Left lung (tissue), 10 donors: ENCODE results near the gene LIMA1. TPM values are rescaled to one million over a fixed set of nuclear protein-coding genes. Genes with fewer than 3 reads are reported as not detected.
A peak's percentile ranks its signal among the peaks of the same experiment; 100 is the strongest.
"Not testable (repeated sequence)": the region's sequence is repeated elsewhere in the genome, so short reads cannot be mapped to it uniquely, and the experiment has no call there.

ENCODE experiments used
- ATAC-seq: fragments of 200-7000 bp; cut with Tn5 transposase; one replicate; pipeline ENCODE4 v1.9.1; 2020; ENCODE audit warnings: moderate library complexity
- DNase-seq, 4 donors: peaks; one replicate each; pipeline ENCODE4 v3.0.0-alpha.2; 2013 to 2020
- H3K27ac ChIP-seq, 2 donors: fragments of 200-600 bp; sonication (generic) in 1 of 2; one replicate each; pipeline versions ENCODE4 v1.5.0 to v1.8.0; 2020 to 2021
- H3K27me3 ChIP-seq, 2 donors: fragments of 200-600 bp; sonication (generic) in 1 of 2; one replicate each; pipeline versions ENCODE4 v1.5.0 to v1.8.0; 2020 to 2021
- H3K36me3 ChIP-seq, 2 donors: fragments of 200-600 bp; sonication (generic) in 1 of 2; one replicate each; pipeline versions ENCODE4 v1.5.0 to v1.8.0; 2020 to 2021
- H3K4me1 ChIP-seq, 2 donors: fragments of 200-600 bp; one replicate each; pipeline ENCODE4 v1.8.0; 2021
- H3K4me3 ChIP-seq, 2 donors: fragments of 200-600 bp; sonication (generic) in 1 of 2; one replicate each; pipeline versions ENCODE4 v1.5.0 to v1.8.0; 2020 to 2021; ENCODE audit warnings: mild to moderate bottlenecking in 1 of 2
- H3K9me3 ChIP-seq, 2 donors: fragments of 200-600 bp; sonication (generic) in 1 of 2; one replicate each; pipeline versions ENCODE4 v1.5.0 to v1.8.0; 2020 to 2021
- intact Hi-C, 2 donors: fragments of 100-400 bp; cut with DNase I; formaldehyde crosslinking; loops; one replicate each; pipeline versions ENCODE4 v1.11.2 to v1.14.2; 2022
- polyA plus RNA-seq, 6 donors: library from polyadenylated mRNA; unstranded; fragments of 120-200 nt; gene quantifications; one replicate each; pipeline ENCODE4 v1.2.1, GENCODE V29; 2013; ENCODE audit not compliant: insufficient read length in 6 of 6
- total RNA-seq, 2 donors: library from RNA; stranded (reverse); fragmentation: NEBNext Ultra II Directional; extraction: Animal tissue kit (Norgen Biotek cat#: 25700); gene quantifications; one replicate each; pipeline ENCODE4 v1.2.1, GENCODE V29; 2021
- TF ChIP-seq, protein P1 (sequence below), 2 donors: fragments of 200-600 bp; sonication (generic) in 1 of 2; IDR thresholded peaks; one replicate each; pipeline versions ENCODE4 v1.5.0 to v1.8.0; 2021; ENCODE audit warnings: antibody characterized with exemption in 2 of 2
- donor health status: DM: no; HTN: yes; CAD: no.
- donor health status: DM: no; HTN: no; CAD: no.

The LIMA1 gene
- total and polyA plus RNA-seq, 8 donors, result 71.9 to 91.0 (median 81.9) TPM

DNA sequence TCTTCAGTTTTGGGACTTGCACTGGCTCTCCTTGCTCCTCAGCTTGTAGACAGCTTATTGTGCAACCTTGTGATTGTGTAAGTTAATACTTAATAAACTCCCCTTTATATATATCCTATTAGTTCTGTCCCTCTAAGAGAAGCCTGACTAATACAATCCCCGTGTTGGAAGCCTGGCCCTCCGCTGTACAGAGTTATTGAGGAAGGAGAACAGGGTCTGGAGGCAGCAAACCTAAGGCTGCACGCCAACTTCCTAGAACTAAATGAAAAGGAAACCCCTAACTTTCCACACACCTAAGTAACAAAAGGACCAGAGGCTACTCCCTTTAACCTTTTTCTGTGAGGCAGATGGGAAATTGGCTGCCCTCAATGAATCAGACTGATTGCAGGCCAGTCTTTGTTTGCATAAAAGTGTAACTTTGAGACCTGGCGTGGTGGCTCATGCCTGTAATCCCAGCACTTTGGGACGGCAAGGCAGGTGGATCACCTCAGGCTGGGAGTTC lies 42.6 kb upstream of the LIMA1 start:
- DNase-seq (no peak), ATAC-seq (peak; percentile 54)
- no peaks in the 10 kb centered on the region for H3K4me1 ChIP-seq
- H3K9me3 ChIP-seq, result no peaks in the 10 kb centered on the region
- H3K27ac ChIP-seq, result peak overlapping the region in 1 of 2 donors; percentile 21
- no peaks in the 10 kb centered on the region for H3K27me3 ChIP-seq
- TF ChIP-seq, protein P1, sequence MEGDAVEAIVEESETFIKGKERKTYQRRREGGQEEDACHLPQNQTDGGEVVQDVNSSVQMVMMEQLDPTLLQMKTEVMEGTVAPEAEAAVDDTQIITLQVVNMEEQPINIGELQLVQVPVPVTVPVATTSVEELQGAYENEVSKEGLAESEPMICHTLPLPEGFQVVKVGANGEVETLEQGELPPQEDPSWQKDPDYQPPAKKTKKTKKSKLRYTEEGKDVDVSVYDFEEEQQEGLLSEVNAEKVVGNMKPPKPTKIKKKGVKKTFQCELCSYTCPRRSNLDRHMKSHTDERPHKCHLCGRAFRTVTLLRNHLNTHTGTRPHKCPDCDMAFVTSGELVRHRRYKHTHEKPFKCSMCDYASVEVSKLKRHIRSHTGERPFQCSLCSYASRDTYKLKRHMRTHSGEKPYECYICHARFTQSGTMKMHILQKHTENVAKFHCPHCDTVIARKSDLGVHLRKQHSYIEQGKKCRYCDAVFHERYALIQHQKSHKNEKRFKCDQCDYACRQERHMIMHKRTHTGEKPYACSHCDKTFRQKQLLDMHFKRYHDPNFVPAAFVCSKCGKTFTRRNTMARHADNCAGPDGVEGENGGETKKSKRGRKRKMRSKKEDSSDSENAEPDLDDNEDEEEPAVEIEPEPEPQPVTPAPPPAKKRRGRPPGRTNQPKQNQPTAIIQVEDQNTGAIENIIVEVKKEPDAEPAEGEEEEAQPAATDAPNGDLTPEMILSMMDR (IDR thresholded peaks at IDR 0.05), result no peak
- no peak overlapping the region for H3K4me3 ChIP-seq
- intact Hi-C loops, result no loop called here
- no peaks in the 10 kb centered on the region for H3K36me3 ChIP-seq

DNA sequence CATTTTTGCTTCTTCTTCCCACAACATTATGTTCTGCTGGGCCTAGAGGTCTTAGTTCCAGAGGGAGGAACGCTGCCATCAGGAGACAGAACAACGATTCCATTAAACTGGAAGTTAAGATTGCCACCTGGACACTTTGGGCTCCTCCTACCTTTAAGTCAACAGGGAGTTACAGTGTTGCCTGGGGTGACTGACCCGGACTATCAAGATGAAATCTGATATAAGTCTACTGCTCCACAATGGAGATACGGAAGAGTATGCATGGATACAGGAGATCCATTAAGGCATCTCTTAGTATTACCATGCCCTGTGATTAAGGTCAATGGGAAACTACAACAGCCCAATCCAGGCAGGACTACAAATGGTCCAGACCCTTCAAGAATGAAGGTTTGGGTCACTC lies 41.5 kb upstream of the LIMA1 start:
- H3K27me3 ChIP-seq, ATAC-seq, DNase-seq, H3K27ac ChIP-seq, H3K9me3 ChIP-seq, H3K36me3 ChIP-seq, intact Hi-C loops, H3K4me3 ChIP-seq, H3K4me1 ChIP-seq: not testable (repeated sequence)

DNA sequence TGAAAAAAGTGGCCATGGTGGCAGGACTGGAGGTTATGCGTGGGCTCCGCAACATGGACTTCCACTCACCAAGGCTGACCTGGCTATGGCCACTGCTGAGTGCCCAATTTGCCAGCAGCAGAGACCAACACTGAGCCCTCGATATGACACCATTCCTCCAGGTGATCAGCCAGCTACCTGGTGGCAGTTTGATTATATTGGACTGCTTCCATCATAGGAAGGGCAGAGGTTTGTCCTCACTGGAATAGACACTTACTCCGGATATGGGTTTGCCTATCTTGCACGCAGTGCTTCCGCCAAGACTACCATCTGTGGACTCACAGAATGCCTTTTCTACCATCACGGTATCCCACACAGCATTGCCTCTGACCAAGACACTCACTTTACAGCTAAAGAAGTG lies 40.8 kb upstream of the LIMA1 start:
- H3K27ac ChIP-seq, ATAC-seq, DNase-seq, H3K36me3 ChIP-seq, H3K4me1 ChIP-seq, H3K4me3 ChIP-seq, H3K27me3 ChIP-seq, intact Hi-C loops, H3K9me3 ChIP-seq: not testable (repeated sequence)

DNA sequence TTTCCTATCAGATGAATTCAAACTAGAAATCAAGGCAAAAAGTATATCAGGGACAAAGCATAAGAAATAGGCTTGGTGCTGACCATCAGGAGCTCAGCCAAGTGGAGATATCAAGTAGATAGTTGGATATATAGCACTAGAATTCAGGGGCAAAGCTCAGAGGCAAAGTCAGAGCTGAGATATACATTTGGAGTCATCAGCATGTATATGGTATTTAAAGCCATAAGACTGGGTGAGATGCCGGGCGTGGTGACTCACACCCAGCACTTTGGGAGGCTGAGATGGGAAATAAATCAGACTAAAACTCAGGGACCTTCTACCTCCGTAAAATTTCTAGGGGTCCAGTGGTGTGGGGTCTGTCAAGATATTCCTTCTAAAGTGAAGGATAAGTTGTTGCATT lies 38.9 kb upstream of the LIMA1 start:
- Histone ChIP-seq H3K27me3 (no peaks in the 10 kb centered on the region), H3K36me3 (no peaks in the 10 kb centered on the region), H3K4me1 (no peaks in the 10 kb centered on the region), H3K9me3 (no peaks in the 10 kb centered on the region), H3K4me3 (no peak overlapping the region), H3K27ac (no peak overlapping the region)
- no peak for ATAC-seq
- intact Hi-C loops, result no loop called here
- DNase-seq, result no peak
- TF ChIP-seq, protein P1 (IDR thresholded peaks at IDR 0.05), result no peak

DNA sequence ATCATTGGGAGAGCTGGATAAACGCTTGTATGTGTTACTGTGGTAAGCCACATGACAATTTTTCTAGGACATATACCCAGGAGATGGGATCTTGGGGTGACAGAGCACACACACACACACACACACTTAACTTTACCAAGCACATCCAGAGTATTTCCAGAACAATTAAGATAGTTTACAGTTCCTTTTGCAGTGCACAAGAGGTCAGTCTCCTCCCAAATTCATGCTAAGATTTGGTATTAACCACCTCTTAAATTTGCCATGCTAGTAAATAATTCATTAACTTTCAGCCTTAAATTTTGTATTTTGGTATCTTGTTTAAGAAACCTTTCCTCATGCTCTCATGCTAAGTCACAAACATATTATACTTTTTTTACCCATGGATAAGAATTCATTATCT lies 33.9 kb upstream of the LIMA1 start:
- Histone ChIP-seq H3K27me3 (no peaks in the 10 kb centered on the region), H3K4me1 (no peaks in the 10 kb centered on the region), H3K27ac (no peak overlapping the region), H3K9me3 (no peaks in the 10 kb centered on the region), H3K36me3 (no peaks in the 10 kb centered on the region), H3K4me3 (no peak overlapping the region)
- TF ChIP-seq, protein P1 (IDR thresholded peaks at IDR 0.05), result no peak
- ATAC-seq, result no peak
- DNase-seq, result no peak
- intact Hi-C loops, result no loop called here

DNA sequence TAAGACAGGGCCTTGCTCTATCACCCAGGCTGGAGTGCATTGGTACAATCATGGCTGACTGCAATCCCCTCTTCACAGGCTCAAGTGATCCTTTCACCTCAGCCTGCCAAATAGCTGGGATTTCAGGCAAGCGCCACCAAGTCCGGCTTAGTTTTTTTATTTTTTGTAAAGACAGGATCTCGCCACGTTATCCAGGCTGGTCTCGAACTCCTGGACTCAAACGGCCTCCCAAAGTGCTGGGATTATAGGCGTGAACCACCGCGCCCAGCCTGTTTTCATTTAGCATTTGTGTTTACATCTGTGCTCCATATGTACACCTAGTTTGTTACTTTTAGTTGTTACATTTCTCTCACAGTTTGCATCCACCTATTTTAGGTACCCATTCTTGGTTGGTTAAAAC lies 32.5 kb upstream of the LIMA1 start:
- no peaks in the 10 kb centered on the region for H3K4me1 ChIP-seq
- H3K4me3 ChIP-seq, result no peak overlapping the region
- intact Hi-C loops, result no loop called here
- no peaks in the 10 kb centered on the region for H3K9me3 ChIP-seq
- H3K27ac ChIP-seq, result no peak overlapping the region
- no peaks in the 10 kb centered on the region for H3K27me3 ChIP-seq
- H3K36me3 ChIP-seq, result no peaks in the 10 kb centered on the region
- TF ChIP-seq, protein P1 (IDR thresholded peaks at IDR 0.05), result no peak
- DNase-seq, result no peak
- ATAC-seq, result peak; percentile 25
